ENCODE data around the gene VKORC1.

DNA sequence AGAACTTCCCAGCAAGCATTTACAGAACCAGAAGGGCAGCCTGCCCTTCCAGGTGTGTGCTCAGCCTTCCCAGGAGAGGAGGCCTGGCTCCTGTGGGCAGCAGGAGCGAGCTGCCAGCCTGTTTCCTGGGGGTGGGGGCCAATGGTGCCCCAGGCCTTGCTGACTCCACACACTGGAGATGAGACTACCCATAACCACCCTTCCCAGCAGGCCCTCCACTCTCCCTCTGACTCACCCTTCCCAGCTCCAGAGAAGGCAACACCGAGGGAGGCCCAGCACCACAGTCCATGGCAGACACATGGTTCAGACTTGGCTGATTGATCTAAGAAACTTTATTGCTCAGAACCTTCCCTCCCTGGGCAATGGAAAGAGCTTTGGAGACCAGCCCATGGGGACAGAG, 4.1 kb downstream of the VKORC1 start:
- no peak for TF ChIP-seq GABPA (IDR thresholded peaks at IDR 0.05; ENCODE audit: low read depth)
- TF ChIP-seq, protein P1, sequence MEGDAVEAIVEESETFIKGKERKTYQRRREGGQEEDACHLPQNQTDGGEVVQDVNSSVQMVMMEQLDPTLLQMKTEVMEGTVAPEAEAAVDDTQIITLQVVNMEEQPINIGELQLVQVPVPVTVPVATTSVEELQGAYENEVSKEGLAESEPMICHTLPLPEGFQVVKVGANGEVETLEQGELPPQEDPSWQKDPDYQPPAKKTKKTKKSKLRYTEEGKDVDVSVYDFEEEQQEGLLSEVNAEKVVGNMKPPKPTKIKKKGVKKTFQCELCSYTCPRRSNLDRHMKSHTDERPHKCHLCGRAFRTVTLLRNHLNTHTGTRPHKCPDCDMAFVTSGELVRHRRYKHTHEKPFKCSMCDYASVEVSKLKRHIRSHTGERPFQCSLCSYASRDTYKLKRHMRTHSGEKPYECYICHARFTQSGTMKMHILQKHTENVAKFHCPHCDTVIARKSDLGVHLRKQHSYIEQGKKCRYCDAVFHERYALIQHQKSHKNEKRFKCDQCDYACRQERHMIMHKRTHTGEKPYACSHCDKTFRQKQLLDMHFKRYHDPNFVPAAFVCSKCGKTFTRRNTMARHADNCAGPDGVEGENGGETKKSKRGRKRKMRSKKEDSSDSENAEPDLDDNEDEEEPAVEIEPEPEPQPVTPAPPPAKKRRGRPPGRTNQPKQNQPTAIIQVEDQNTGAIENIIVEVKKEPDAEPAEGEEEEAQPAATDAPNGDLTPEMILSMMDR (IDR thresholded peaks at IDR 0.05): no peak
- TF ChIP-seq, protein P2, sequence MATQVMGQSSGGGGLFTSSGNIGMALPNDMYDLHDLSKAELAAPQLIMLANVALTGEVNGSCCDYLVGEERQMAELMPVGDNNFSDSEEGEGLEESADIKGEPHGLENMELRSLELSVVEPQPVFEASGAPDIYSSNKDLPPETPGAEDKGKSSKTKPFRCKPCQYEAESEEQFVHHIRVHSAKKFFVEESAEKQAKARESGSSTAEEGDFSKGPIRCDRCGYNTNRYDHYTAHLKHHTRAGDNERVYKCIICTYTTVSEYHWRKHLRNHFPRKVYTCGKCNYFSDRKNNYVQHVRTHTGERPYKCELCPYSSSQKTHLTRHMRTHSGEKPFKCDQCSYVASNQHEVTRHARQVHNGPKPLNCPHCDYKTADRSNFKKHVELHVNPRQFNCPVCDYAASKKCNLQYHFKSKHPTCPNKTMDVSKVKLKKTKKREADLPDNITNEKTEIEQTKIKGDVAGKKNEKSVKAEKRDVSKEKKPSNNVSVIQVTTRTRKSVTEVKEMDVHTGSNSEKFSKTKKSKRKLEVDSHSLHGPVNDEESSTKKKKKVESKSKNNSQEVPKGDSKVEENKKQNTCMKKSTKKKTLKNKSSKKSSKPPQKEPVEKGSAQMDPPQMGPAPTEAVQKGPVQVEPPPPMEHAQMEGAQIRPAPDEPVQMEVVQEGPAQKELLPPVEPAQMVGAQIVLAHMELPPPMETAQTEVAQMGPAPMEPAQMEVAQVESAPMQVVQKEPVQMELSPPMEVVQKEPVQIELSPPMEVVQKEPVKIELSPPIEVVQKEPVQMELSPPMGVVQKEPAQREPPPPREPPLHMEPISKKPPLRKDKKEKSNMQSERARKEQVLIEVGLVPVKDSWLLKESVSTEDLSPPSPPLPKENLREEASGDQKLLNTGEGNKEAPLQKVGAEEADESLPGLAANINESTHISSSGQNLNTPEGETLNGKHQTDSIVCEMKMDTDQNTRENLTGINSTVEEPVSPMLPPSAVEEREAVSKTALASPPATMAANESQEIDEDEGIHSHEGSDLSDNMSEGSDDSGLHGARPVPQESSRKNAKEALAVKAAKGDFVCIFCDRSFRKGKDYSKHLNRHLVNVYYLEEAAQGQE (IDR thresholded peaks at IDR 0.05; ENCODE audit: low read depth, low read length): no peak

All from SK-N-SH (cell line).